HG02610 (cell line): ENCODE measurements around the gene PASD1.
"Not testable (repeated sequence)": the region's sequence is repeated elsewhere in the genome, so short reads cannot be mapped to it uniquely, and the experiment has no call there.

Experiments used
- ATAC-seq: cut with Tn5 transposase; IDR thresholded peaks from one replicate; pipeline ENCODE4 v1.9.1; 2021; ENCODE audit warnings: mild to moderate bottlenecking, moderate library complexity; ENCODE audit not compliant: unreplicated experiment

PASD1 gene

DNA sequence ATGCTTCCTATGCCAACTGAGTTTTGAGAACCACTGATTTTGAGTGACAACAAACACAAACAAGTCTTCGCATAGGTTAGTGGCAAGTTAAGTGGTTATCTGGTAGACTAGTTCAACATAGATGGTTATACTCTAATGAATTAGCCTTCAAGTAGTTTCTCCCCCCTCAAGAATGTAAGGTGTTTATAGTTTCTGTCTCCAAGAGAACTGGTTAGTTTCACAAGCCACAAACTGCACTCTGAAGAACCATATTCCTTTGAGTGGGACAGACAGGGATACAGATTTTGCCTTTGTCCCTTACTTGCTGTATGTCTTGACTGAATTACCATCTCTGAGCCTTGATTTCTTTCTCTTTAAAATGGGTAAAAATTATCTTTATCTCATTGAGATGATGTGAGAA, 41.5 kb downstream of the PASD1 start:
- ATAC-seq: no peak

DNA sequence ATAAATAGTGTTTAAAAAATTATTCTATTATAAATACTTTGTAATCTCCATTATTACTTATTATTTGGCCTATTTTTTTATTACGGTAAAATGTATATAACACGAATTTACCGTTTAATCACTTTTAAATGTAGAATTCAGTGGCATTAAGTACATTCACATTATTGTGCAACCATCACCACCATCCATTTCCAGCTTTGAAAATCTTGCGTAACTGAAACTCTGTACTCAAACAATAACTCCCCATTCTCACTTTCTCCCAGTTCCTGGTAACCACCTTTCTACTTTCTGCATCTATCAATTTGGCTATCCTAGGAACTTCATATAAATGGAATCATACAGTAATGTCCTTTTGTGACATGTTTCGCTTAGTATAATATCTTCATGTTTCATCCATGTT, 45.7 kb downstream of the PASD1 start:
- no peak for ATAC-seq

DNA sequence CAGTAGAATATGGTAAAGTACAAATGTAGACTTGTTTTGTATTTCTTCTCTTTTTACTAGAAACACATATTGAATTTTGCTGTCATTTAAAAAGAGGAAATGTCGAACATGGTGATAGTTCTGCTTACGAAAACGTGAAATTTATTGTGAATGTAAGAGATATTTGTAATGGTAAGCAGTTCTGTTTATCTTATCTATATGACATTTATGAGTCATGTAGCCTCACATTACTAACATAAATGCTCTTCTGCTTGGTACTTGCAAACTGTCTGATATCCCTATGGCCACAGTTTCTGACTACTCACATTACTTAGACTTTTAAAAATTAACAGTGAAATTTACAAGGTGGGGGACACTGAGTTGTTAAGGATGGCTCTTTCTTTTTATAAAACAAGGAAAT, 57.9 kb downstream of the PASD1 start:
- ATAC-seq: no peak

DNA sequence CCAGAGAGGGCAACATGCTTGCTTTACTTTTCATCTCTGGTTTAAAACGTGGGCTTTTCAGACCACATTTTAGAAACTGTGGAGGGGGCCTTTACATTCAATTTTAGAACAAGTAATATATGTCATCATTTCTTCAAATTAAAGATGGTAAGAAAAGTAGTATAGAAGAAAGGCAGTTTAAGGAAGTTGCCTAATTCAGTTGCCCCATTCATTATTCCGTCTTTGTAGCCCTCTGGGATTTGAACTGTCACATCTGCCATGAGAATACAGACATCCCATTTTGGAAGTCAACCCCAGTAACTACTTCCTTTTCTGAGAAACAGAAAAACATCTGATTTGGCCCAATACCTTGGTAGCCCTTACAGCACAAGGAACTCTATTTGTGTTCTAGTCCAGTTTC, 61.2 kb downstream of the PASD1 start:
- no peak for ATAC-seq

DNA sequence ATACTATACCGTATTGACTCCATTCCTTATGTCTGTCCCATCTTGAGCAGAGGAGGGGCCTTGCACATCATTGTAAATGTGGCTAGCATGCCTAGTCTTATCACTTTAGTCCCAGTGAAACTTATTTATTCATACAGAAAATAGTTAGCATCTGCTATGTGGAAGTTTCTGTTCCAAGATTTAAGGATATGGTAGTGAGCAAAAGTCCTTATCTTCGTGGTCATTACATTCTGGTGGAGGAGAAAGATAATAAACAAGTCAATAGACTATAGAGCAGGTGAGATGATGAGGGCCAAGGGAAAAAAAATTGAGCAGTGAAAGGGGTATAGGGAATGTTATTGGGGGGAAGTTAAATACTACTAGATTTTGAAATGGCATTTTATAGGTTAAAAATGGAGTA, 68.3 kb downstream of the PASD1 start:
- no peak for ATAC-seq

DNA sequence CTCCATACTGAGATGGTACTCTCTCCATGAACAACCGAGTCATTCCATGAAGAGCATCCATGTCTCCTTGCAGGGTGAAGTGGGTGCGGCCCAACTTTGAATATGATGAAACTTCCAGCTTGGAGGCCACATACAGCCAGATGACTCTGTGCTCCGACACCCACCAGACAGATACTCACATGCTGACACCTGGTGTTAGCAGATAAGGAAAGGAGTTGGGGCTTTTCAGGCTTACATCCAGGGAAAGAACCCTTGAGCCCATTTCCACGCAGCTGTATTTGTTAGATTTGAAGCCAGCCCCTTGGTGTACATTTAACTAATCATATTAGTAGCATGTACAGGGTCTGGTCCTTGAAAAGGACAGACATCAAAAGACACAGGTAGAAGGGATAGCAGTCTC, 69.7 kb downstream of the PASD1 start:
- ATAC-seq: no peak

DNA sequence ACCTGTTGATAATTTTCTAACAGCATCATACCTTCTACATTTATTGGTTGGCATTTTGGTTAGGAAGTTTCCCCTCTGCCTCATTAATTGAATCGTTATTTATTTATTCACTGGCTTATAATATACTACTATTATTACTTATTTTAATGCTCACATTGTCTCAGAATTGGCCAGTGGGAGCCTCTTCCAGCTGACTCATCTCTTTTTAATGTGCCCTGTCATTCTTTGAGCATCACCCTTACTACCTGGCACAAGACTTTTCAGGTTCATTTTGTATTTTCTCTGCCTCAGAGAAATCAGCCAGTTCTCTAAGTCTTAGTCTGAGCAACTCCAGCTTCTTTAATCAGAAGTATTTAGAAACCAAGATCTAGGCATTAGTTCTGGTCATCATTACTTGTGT, 71.5 kb downstream of the PASD1 start:
- no peak for ATAC-seq

DNA sequence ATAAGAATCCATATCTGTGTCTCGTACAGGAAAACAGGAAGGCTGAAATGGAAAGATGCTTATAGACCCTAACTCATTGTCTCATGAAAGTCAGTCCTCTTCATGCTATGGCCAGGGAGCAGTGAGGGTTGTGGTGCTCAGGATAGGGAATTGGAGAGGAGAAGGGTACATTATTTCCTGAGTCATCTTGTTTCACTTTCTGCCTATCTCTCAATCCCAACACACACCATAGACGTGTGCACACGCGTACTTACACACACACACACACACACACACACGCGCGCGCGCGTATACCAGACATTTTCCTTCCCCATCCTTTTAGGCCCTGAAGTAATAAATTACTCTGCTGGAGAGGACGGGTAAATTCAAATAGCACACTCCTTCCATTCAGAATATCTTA, 78.1 kb downstream of the PASD1 start:
- no peak for ATAC-seq

DNA sequence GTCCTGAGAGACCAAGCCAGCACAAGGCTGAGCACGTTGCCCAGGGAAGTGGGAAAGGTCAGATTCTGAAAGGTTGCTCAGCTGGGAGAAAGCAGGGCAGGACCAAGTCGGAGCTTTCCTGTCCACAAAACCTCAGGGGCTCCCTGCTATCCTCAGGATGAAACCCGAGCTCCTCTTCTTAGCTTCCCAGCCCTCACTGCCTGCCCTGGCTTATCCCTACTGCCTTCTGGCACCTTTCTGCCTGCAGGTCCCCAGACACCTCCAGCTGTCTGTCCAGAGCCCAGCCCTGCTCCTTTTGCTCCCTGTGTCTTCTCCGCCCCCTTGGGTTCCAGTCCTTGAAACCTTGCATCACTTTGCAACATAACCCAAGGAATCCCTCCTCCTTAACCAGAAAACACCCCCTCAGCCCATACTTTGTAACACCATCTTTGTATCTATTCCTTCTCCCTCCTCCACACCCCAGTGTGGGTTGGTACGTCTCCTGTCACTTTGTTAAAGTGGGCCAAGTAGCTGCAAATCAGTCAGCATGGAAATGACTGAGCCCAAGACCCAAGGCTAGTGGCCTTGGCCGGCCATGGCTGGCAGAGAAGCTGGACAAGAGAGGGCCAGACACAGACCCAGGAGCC, 111.8 kb downstream of the PASD1 start:
- ATAC-seq: no peak

DNA sequence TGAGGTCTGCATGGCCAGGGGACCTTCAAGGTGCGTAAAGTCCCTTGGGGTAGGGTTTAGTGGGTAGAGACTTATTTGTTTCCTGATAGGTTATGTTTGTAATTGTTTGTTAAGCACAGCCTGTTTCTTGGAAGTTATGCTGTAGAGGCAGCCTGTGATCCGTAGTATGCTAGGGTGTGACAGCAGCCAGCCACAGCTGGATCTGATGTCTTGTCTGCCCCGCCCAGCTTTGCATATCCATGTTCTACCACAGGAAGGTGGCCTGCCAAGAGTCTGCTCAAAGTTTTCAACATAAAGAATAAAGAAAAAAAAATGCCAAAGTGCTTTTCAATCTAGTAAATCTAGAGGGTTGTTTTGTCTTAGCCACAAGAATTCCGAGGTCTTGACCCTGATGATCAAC, 112.7 kb downstream of the PASD1 start:
- ATAC-seq: no peak

DNA sequence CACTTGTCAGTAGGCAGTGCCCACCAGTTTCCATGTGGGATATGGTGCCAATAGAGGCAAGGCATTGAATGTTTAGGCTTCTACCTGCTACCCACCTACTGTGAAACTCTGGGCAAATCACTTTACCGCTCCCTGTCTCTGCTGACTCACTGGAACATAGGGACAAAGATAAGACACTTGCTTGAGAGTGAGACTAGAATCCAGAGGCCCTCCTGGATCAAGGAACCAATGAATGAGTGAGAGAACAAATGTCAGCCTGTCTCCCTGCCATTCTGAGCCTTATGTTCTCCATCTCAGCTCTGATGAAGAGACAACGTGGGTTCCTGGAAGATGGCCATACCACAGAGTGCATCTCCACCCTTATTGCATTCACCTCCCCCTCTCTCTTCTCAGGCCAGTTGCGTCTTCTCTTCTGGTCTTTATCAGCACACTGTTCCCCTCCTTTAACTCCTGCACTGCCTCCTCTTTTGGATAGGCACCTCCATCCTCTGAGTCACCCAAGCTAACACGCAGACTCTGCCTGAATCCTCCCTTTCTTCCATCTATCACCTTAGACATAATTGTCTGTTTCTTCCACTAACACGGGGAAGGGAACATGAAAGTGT, 116.4 kb downstream of the PASD1 start:
- no peak for ATAC-seq

DNA sequence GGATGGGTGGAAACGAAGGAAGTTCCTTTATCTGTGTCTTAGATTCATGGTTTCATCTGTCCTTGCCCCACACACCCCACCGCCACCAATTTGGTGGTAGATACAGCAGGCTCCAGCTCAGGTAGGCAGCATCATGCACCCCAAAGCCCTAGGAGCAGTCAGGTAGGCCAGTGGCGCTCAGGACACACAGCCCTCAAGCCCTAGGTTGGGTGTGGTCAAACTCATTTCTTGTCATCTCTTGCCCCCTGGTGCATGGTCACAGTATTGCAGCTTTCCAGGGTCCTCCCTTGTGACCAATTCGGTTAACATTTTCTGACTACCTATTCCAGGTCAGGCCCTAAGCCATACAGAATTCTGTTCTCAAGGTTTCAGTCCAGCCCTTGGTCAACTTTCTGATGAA, 117.3 kb downstream of the PASD1 start:
- no peak for ATAC-seq

DNA sequence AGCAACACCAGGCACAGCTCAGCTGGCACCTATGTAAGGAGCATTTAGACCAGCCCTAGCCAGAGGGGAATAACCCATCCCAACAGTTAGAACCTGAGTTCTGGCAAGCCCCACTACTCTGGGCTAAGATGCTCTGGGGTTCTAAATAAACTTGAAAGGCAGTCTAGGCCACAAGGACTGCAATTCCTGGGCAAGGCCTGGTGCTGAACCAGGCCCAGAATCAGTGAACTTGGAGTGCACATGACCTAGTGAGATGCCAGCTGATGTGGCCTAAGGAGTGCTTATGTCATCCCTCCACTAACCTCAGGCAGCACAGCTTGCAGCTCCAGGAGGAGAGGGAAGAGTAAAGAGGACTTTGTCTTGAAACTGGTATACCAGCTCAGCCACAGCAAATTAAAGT, 124.2 kb downstream of the PASD1 start:
- ATAC-seq: no peak

DNA sequence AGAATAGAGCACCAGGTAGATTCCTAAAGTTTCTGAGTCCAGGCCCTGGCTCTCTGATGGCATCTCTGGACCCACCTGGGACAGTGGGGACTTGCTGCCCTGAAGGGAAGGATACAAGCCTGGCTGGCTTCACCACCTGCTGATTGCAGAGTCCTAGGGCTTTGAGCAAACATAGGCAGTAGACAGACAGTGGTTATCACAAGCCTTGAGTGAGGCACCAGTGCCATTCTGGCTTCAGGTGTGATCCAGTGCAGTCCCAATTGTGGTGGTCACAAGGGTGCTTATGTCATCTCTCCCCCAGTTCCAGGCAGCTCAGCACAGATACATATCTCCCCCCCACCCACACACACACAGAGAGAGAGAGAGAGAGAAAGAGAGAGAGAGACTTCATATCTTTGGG, 125.2 kb downstream of the PASD1 start:
- no peak for ATAC-seq

DNA sequence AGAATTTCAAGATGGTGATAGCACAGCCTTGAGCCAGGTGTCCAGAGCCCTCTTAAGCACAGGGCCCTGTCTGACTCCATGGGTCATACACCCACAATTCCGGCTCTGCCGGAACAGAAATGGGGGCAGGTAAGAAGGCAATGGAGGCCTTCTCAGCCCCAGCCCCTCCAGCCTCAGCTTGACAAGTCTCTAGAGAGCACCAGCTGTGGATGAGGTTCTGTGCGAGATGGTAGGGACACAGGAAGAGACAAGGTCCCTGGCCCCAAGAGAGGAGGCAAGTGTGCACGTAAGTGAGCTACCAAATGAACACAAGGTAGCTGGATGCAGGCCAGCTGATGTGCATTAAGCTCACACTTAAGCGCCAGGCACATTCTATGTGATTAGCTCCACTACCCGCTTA, 129.3 kb downstream of the PASD1 start:
- ATAC-seq: no peak

DNA sequence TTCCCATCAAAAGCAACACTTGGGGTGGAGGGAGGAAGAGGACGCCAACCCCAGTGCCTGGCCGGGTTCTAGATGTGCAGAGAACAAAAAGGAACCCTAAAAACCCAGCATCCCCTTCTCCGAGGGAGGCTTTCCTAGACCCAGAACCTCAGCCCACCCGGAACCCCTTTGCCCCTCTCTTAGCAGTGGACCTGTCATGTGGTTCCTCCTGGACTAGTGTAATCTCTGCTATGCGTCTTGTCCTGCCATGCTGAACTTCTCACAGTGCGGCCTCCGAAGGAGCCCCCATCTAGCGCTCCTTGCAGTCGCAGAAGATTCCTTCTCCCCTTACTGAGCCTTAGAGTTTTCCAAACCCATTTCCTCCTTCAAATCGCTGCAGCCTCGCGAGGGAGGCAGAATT, 130.6 kb downstream of the PASD1 start:
- ATAC-seq: no peak

DNA sequence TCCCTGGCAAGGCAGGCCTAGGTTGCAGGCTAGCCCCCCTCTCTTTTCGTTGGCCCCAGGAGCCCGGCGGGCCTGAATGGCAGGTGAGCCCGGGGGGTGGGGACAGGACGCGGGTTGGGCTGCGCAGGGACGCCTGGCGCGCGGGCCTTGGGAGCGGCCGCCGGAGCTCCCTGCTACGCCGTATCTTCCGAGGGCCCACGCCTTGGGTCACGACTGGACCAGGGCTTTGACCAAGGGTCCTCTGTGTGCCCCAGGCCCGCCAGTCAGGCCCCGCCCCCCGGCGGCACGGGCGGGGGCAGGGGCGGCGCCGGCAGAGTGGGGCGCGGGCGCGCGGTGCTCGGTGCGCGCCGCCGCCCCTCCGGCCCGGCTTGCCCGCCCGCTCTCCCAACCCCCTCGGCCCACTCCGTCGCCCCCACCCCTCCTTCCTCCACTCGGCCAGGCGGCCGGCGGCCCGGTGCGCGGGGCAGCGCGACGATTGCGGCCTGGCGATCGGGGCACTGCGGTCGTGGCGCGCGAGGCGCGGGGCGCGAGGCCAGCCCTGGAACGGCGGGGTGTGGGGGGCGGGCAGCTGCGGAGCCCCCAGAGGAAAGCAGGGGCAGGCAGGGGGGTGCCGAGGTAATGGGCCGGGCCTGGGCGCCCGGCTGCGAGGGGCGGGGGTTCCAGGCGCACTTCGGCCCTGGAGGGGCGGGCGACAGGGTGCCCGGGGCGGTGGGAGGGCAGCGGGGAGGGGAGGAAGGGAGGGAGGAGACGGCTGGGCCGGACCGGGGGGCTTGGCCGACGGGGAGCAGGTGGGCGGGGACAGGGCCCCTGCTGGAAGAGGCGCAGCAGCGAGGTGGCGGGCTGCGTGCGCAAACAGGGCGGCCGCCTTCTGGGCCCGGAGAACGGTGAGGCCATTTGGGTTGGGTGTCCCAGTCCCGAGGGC, 131.4 kb downstream of the PASD1 start, which contains the start of gene PRRG3:
Gene PRRG3 (plus strand): TSS at position 798 of the 922 bp plus-strand sequence. CDS start 3,357 bp downstream, outside the sequence.
- no peak for ATAC-seq

DNA sequence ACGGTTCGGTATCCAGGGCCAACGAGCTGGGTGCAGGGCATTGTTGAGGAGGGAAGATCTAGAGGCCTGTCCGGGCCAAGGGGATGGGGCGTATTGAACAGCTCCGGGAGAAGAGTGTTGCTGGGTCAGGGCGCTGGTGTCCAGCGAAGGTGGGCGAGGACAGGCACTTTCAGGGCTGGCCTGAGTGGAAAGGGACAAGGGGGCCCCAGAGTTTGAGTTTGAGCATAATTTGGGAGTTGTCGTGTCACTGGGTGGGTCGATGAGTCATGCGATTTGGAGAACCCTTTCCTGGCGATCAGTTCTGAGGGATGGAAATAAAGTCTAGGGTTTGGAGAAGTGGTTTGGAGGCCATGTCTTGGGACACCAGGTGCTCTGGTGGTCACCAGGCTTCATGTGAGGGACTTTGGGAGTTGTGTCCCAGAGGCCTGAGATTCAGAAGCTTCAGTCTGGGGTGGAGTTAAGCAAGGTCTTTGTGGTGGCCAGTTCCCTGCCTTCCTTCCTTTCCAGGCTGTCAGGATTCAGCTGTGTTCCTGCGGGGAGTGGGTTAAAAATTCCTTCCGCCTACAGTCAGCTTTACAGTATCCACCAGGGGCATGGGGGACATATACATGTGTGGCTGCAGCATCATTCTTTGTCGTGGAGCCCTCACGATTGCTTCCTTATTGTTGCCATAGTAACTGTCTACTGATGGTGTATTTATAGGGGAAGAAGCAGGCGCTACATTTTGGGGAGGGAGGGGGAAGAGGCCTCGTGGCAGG, 132.3 kb downstream of the PASD1 start:
- ATAC-seq: no peak

DNA sequence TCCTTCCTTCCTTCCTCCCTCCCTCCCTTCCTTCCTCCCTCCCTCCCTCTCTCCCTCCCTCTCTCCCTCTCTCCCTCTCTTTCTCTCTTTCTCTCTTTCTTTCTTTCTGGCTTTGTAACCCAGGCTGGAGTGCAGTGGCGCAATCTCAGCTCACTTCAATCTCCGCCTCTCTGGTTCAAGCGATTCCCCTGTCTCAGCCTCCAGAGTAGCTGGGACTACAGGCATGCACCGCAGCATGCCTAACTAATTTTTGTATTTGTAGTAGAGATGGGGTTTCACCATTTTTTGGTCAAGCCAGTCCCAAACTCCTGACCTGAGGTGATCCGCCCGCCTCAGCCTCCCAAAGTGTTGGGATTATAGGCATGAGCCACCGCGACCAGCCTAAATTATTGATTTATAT, 133.6 kb downstream of the PASD1 start:
- not testable (repeated sequence) for ATAC-seq

DNA sequence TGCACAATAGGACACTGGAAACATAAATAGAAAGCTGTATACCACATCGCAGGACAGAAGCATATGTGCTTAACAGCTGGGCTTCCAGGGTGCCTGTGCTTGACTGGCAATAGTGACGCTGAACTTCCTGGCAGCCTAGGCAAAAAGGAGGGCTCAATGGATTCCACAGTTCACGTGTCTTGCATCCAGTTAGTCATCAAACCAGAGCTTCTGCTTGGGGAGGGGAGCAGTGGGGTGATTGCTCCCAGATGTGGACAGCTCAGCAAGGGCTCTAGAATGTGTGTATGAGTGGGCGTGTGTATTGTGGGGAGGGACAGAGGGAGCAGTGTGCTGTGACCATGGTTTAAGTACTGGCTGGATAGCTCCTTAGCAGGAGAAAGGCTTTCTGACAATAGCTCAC, 134.0 kb downstream of the PASD1 start:
- no peak for ATAC-seq

DNA sequence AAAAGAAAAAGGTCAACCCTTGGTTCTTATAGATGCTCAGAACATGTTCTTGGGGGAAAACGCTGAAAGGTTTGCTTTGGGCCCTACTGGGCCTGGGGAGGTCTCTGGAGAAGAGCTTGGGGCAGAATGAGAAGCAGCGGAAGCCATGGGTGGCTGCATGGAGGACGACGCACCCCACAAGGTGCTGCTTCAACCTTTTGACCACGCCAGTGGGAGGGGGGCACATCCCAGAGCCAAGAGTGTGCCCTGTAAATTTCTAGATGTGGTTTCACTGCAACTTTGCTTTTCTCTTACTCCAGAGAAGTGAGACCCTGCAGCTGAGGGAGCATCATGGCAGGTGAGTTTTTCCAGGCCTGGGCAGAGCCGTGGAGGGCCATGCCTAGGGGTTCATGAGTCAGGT, 135.0 kb downstream of the PASD1 start:
- no peak for ATAC-seq
